ENCODE results near the gene PIK3C2G.

The PIK3C2G gene

GRCh38 chr12:18391151-18391550 lies 129.8 kb downstream of the PIK3C2G start:
- no peak overlapping the region for H3K4me3 ChIP-seq (ENCODE audit: low read length)
- no peaks in the 10 kb centered on the region for H3K9me3 ChIP-seq (ENCODE audit: control insufficient read depth, low read length)
- no peaks in the 10 kb centered on the region for H3K27me3 ChIP-seq (ENCODE audit: control insufficient read depth, insufficient read depth, low read length)
- H3K9ac ChIP-seq (ENCODE audit: low read length), result no peak overlapping the region
- H3K36me3 ChIP-seq (ENCODE audit: control insufficient read depth, insufficient read depth, low read length), result no peaks in the 10 kb centered on the region
- no peaks in the 10 kb centered on the region for H3K4me1 ChIP-seq (ENCODE audit: control insufficient read depth, insufficient read depth, low read length)

- H3K9ac ChIP-seq (ENCODE audit: low read length), result no peak overlapping the region
- H3K4me3 ChIP-seq (ENCODE audit: low read length), result no peak overlapping the region
- no peaks in the 10 kb centered on the region for H3K27me3 ChIP-seq (ENCODE audit: control insufficient read depth, insufficient read depth, low read length)
- H3K9me3 ChIP-seq (ENCODE audit: control insufficient read depth, low read length), result no peaks in the 10 kb centered on the region
- no peaks in the 10 kb centered on the region for H3K4me1 ChIP-seq (ENCODE audit: control insufficient read depth, insufficient read depth, low read length)
- no peaks in the 10 kb centered on the region for H3K36me3 ChIP-seq (ENCODE audit: control insufficient read depth, insufficient read depth, low read length)
Measured at GRCh38 chr12:18394742-18395141, 133.4 kb downstream of the PIK3C2G start.

- Histone ChIP-seq H3K9ac (ENCODE audit: low read length) (no peak overlapping the region), H3K4me3 (ENCODE audit: low read length) (no peak overlapping the region), H3K36me3 (ENCODE audit: control insufficient read depth, insufficient read depth, low read length) (no peaks in the 10 kb centered on the region), H3K4me1 (ENCODE audit: control insufficient read depth, insufficient read depth, low read length) (no peaks in the 10 kb centered on the region), H3K27me3 (ENCODE audit: control insufficient read depth, insufficient read depth, low read length) (no peaks in the 10 kb centered on the region), H3K9me3 (ENCODE audit: control insufficient read depth, low read length) (no peaks in the 10 kb centered on the region)
Measured at GRCh38 chr12:18400186-18400585, 138.9 kb downstream of the PIK3C2G start.

- Histone ChIP-seq H3K36me3 (ENCODE audit: control insufficient read depth, insufficient read depth, low read length) (no peaks in the 10 kb centered on the region), H3K27me3 (ENCODE audit: control insufficient read depth, insufficient read depth, low read length) (no peaks in the 10 kb centered on the region), H3K4me3 (ENCODE audit: low read length) (no peak overlapping the region), H3K9me3 (ENCODE audit: control insufficient read depth, low read length) (no peaks in the 10 kb centered on the region), H3K9ac (ENCODE audit: low read length) (no peak overlapping the region), H3K4me1 (ENCODE audit: control insufficient read depth, insufficient read depth, low read length) (no peaks in the 10 kb centered on the region)
Measured at GRCh38 chr12:18402872-18403611, 141.7 kb downstream of the PIK3C2G start.

GRCh38 chr12:18411453-18411852 lies 150.1 kb downstream of the PIK3C2G start:
- Histone ChIP-seq H3K9me3 (ENCODE audit: control insufficient read depth, low read length) (no peaks in the 10 kb centered on the region), H3K9ac (ENCODE audit: low read length) (no peak overlapping the region), H3K4me1 (ENCODE audit: control insufficient read depth, insufficient read depth, low read length) (no peaks in the 10 kb centered on the region), H3K4me3 (ENCODE audit: low read length) (no peak overlapping the region), H3K36me3 (ENCODE audit: control insufficient read depth, insufficient read depth, low read length) (no peaks in the 10 kb centered on the region), H3K27me3 (ENCODE audit: control insufficient read depth, insufficient read depth, low read length) (no peaks in the 10 kb centered on the region)

GRCh38 chr12:18414671-18415070 lies 153.4 kb downstream of the PIK3C2G start:
- Histone ChIP-seq H3K9me3 (ENCODE audit: control insufficient read depth, low read length) (no peaks in the 10 kb centered on the region), H3K27me3 (ENCODE audit: control insufficient read depth, insufficient read depth, low read length) (no peaks in the 10 kb centered on the region)

GRCh38 chr12:18415227-18415626 lies 153.9 kb downstream of the PIK3C2G start:
- Histone ChIP-seq H3K36me3 (ENCODE audit: control insufficient read depth, insufficient read depth, low read length) (no peaks in the 10 kb centered on the region), H3K27me3 (ENCODE audit: control insufficient read depth, insufficient read depth, low read length) (no peaks in the 10 kb centered on the region), H3K4me1 (ENCODE audit: control insufficient read depth, insufficient read depth, low read length) (no peaks in the 10 kb centered on the region), H3K9ac (ENCODE audit: low read length) (no peak overlapping the region), H3K4me3 (ENCODE audit: low read length) (no peak overlapping the region), H3K9me3 (ENCODE audit: control insufficient read depth, low read length) (no peaks in the 10 kb centered on the region)

More at GRCh38 chr12:18414671-18415070, 153.4 kb downstream of the PIK3C2G start:
- Histone ChIP-seq H3K4me1 (ENCODE audit: control insufficient read depth, insufficient read depth, low read length) (no peaks in the 10 kb centered on the region), H3K9ac (ENCODE audit: low read length) (no peak overlapping the region), H3K36me3 (ENCODE audit: control insufficient read depth, insufficient read depth, low read length) (no peaks in the 10 kb centered on the region), H3K4me3 (ENCODE audit: low read length) (no peak overlapping the region)

- no peaks in the 10 kb centered on the region for H3K27me3 ChIP-seq (ENCODE audit: control insufficient read depth, insufficient read depth, low read length)
Measured at GRCh38 chr12:18416412-18416811, 155.1 kb downstream of the PIK3C2G start.

GRCh38 chr12:18419311-18419710 lies 158.0 kb downstream of the PIK3C2G start:
- H3K9ac ChIP-seq (ENCODE audit: low read length), result no peak overlapping the region
- no peaks in the 10 kb centered on the region for H3K36me3 ChIP-seq (ENCODE audit: control insufficient read depth, insufficient read depth, low read length)
- no peaks in the 10 kb centered on the region for H3K9me3 ChIP-seq (ENCODE audit: control insufficient read depth, low read length)

More at GRCh38 chr12:18416412-18416811, 155.1 kb downstream of the PIK3C2G start:
- H3K4me1 ChIP-seq (ENCODE audit: control insufficient read depth, insufficient read depth, low read length), result no peaks in the 10 kb centered on the region
- H3K9ac ChIP-seq (ENCODE audit: low read length), result no peak overlapping the region
- no peaks in the 10 kb centered on the region for H3K9me3 ChIP-seq (ENCODE audit: control insufficient read depth, low read length)
- H3K36me3 ChIP-seq (ENCODE audit: control insufficient read depth, insufficient read depth, low read length), result no peaks in the 10 kb centered on the region
- H3K4me3 ChIP-seq (ENCODE audit: low read length), result no peak overlapping the region

GRCh38 chr12:18421867-18422266 lies 160.5 kb downstream of the PIK3C2G start:
- Histone ChIP-seq H3K4me1 (ENCODE audit: control insufficient read depth, insufficient read depth, low read length) (no peaks in the 10 kb centered on the region), H3K4me3 (ENCODE audit: low read length) (no peak overlapping the region), H3K9me3 (ENCODE audit: control insufficient read depth, low read length) (no peaks in the 10 kb centered on the region), H3K27me3 (ENCODE audit: control insufficient read depth, insufficient read depth, low read length) (no peaks in the 10 kb centered on the region), H3K9ac (ENCODE audit: low read length) (no peak overlapping the region), H3K36me3 (ENCODE audit: control insufficient read depth, insufficient read depth, low read length) (no peaks in the 10 kb centered on the region)

More at GRCh38 chr12:18419311-18419710, 158.0 kb downstream of the PIK3C2G start:
- Histone ChIP-seq H3K4me3 (ENCODE audit: low read length) (no peak overlapping the region), H3K4me1 (ENCODE audit: control insufficient read depth, insufficient read depth, low read length) (no peaks in the 10 kb centered on the region), H3K27me3 (ENCODE audit: control insufficient read depth, insufficient read depth, low read length) (no peaks in the 10 kb centered on the region)

- Histone ChIP-seq H3K27me3 (ENCODE audit: control insufficient read depth, insufficient read depth, low read length) (no peaks in the 10 kb centered on the region), H3K4me3 (ENCODE audit: low read length) (no peak overlapping the region), H3K9ac (ENCODE audit: low read length) (no peak overlapping the region), H3K36me3 (ENCODE audit: control insufficient read depth, insufficient read depth, low read length) (no peaks in the 10 kb centered on the region), H3K9me3 (ENCODE audit: control insufficient read depth, low read length) (no peaks in the 10 kb centered on the region), H3K4me1 (ENCODE audit: control insufficient read depth, insufficient read depth, low read length) (no peaks in the 10 kb centered on the region)
Measured at GRCh38 chr12:18422871-18423270, 161.6 kb downstream of the PIK3C2G start.

GRCh38 chr12:18424857-18425256 lies 163.5 kb downstream of the PIK3C2G start:
- no peaks in the 10 kb centered on the region for H3K9me3 ChIP-seq (ENCODE audit: control insufficient read depth, low read length)
- H3K9ac ChIP-seq (ENCODE audit: low read length), result no peak overlapping the region
- no peaks in the 10 kb centered on the region for H3K27me3 ChIP-seq (ENCODE audit: control insufficient read depth, insufficient read depth, low read length)
- no peak overlapping the region for H3K4me3 ChIP-seq (ENCODE audit: low read length)
- H3K4me1 ChIP-seq (ENCODE audit: control insufficient read depth, insufficient read depth, low read length), result no peaks in the 10 kb centered on the region
- no peaks in the 10 kb centered on the region for H3K36me3 ChIP-seq (ENCODE audit: control insufficient read depth, insufficient read depth, low read length)
